Measurements from ENCODE around the gene AKT3. TPM values are rescaled to one million over a fixed set of nuclear protein-coding genes. Genes with fewer than 3 reads are reported as not detected.

Gene AKT3
- total and polyA plus RNA-seq, 3 donors from 2014 or later = 32.3 to 70.9 (median 61.8) TPM

DNA sequence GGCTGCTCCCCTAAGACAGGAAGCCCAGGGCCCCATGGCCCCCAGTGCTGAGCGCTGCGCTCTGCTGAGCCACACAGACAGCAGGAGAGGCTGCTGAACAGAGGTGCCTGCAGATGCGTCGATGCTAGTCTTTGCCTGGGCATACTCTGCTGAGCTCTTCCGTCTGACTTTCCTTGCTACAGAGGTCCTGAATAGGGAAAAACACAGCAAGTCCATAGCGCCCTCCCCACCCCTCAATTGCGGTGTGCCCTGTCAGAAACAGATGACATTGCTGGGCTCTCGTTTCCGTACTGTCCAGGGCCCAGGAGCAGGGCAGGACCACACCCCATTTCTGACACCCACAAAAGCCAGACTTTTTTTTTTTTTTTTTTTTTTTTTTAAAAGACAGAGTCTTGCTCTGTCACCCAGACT lies 341.7 kb downstream of the AKT3 start:
- Histone ChIP-seq H3K4me1 (no peaks in the 10 kb centered on the region), H3K27me3 (no peaks in the 10 kb centered on the region), H3K36me3 (ENCODE audit: low read depth, missing control alignments) (no peaks in the 10 kb centered on the region), H3K9me3 (no peaks in the 10 kb centered on the region), H3K4me3 (no peak overlapping the region), H3K27ac (no peak overlapping the region)
- TF ChIP-seq CTCF (IDR thresholded peaks at IDR 0.05) = no peak
- no peak for TF ChIP-seq POLR2A (IDR thresholded peaks at IDR 0.05)
- intact Hi-C loops (cut with DNase I; ENCODE audit: low total_unique reads) = no loop called here
- 84 to 85% methylated on average over 9 of the region's 9 CpGs for WGBS, 2 donors
- DNase-seq = no peak

GRCh38 chr1:243507672-243508302 lies 342.3 kb downstream of the AKT3 start:
- DNase-seq = no peak
- TF ChIP-seq POLR2A (IDR thresholded peaks at IDR 0.05) = no peak
- TF ChIP-seq CTCF (IDR thresholded peaks at IDR 0.05) = no peak
- Histone ChIP-seq H3K27ac (no peak overlapping the region), H3K9me3 (no peaks in the 10 kb centered on the region), H3K36me3 (ENCODE audit: low read depth, missing control alignments) (no peaks in the 10 kb centered on the region), H3K4me3 (no peak overlapping the region), H3K27me3 (no peaks in the 10 kb centered on the region), H3K4me1 (no peaks in the 10 kb centered on the region)
- WGBS, 2 donors = 71 to 79% methylated on average over 8 of the region's 8 CpGs
- intact Hi-C loops (cut with DNase I; ENCODE audit: low total_unique reads) = no loop called here

DNA sequence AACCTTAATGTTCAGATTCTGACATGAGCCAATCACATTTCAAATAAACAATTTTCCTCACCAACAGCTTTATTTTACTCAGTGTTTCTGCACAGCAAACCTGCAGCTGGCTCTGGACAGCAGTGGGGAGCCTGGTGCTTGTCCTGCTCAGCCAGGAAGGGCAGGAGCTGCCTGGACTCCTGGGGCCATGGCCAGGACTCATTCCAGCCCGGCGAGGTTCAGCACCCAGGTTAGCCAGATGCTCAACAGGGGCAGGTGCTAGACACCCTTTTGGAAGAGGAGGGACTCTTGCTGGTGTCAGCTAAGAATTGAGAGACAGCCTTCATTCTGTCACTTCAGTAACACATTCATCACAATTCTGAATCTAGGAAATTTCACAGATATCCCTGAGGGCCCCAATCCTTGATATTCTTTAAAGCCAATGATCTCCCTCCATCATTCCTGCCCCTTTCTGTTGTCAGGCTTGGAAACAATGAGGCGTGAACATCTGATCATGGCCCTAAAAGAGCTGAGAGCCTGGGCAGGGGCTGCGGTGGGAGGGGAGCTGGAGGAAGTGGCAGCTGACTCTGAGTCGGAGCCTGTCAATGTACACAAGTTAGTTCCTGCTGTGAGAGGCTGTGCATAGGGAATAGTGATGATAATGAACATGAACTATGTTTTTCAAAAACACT lies 342.9 kb downstream of the AKT3 start:
- 92 to 97% methylated on average over 3 to 5 of the region's 5 CpGs for WGBS, 2 donors
- no peak for TF ChIP-seq POLR2A (IDR thresholded peaks at IDR 0.05)
- no peak for TF ChIP-seq CTCF (IDR thresholded peaks at IDR 0.05)
- H3K4me1 ChIP-seq = no peaks in the 10 kb centered on the region
- no peaks in the 10 kb centered on the region for H3K9me3 ChIP-seq
- H3K36me3 ChIP-seq (ENCODE audit: low read depth, missing control alignments) = no peaks in the 10 kb centered on the region
- H3K4me3 ChIP-seq = no peak overlapping the region
- no peak overlapping the region for H3K27ac ChIP-seq
- DNase-seq = no peak
- intact Hi-C loops (cut with DNase I; ENCODE audit: low total_unique reads) = no loop called here
- H3K27me3 ChIP-seq = no peaks in the 10 kb centered on the region

GRCh38 chr1:243505986-243506689 lies 343.9 kb downstream of the AKT3 start:
- no peaks in the 10 kb centered on the region for H3K36me3 ChIP-seq (ENCODE audit: low read depth, missing control alignments)
- no peak overlapping the region for H3K27ac ChIP-seq
- peak; percentile 61 for DNase-seq
- H3K4me3 ChIP-seq = no peak overlapping the region
- H3K4me1 ChIP-seq = no peaks in the 10 kb centered on the region
- 79 to 83% methylated on average over 10 of the region's 10 CpGs for WGBS, 2 donors
- no peaks in the 10 kb centered on the region for H3K27me3 ChIP-seq
- intact Hi-C loops (cut with DNase I; ENCODE audit: low total_unique reads) = no loop called here
- TF ChIP-seq CTCF (IDR thresholded peaks at IDR 0.05) = no peak
- TF ChIP-seq POLR2A (IDR thresholded peaks at IDR 0.05) = no peak
- no peaks in the 10 kb centered on the region for H3K9me3 ChIP-seq
